Stimulated activated CD4-positive, alpha-beta T cell treated with anti-CD3 and anti-CD28 coated beads, Interleukin-1b, Interleukin-23, amount 100 ng/mL, for 48 hours (primary cell): Measurements from ENCODE around the gene RCOR1.

Experiments
- DNase-seq: peaks from one replicate; pipeline ENCODE4 v3.0.0-alpha.2; 2020

RCOR1 gene

DNA sequence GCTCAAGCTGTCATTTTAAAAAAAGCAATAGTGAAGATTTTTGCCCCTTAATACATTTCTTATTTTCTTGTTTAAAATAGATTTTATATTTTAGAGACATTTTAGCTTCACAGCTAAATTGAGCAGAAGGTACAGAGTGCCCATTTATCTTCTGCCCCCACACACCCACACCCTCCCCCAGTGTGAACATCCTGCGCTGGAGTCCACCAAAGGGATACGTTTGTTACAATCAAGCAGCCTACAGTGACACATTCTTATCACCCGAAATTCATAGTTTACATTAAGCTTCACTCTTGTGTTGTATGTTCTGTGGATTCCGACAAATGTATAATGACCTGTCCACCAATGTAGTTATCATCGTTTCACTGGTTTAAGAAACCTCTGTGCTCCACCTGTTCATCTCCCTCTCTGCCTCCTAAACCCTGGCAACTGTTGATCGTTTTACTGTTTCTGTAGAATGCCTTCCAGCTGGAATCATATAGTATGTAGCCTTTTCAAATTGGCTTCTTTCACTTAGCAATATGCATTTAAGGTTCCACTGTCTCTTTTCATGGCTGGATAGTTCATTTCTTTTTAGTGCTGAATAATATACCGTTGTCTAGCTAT is 93.8 kb downstream of the RCOR1 start:
- DNase-seq, result no peak

DNA sequence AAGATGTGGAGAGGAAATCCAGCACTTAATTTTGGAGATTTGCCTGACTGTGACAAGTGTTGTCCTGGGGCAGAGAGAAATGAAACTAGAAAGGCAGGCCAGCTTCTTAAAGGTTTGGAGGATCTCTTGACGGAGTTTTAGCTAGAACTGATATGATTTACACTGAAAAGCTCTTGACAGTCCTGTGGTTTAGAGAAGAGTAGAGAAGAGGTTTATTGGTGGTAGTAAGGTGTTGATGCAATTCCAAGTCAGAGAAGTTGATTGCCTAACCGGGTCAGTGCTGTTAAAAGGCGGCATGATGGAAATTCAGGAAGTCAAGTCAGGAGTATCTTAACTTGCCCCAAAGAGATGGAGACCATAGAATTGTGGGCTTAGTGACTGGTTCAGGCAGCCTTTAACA is 95.8 kb downstream of the RCOR1 start:
- no peak for DNase-seq

DNA sequence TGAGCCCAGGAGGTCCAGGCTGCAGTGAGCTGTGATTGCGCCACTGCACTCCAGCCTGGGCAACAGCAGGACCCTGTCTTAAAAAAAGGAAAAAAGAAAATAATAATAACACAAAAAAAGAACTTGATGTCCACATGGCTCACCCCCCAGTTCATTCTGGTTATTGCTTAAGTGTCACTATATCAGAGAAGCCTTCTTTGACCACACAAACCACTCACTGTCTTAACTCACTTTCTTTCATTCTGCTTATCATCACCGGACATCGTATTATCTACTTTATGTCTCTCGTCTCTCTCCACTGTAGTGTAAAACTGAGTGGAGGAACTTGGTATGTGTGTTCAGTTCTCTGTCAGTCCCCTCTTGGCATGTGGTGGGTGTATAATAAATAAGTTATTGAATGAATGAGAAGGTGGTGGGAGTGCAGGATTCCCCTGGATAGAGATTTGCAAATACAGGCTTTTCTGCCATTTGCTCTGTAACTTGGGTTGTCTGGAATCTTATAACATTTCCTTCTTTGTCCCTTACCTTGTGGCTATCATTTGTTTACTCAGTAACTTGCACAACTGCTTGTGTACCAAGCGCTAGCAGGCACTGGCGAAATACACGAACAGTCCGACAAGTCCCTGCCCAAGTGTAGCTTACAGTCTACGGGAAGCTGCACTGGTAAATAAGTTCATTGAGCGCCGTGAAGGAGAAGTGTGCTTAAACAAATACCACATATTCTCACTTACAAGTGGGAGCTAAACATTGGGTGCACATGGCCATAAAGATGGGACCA is 98.2 kb downstream of the RCOR1 start:
- no peak for DNase-seq

DNA sequence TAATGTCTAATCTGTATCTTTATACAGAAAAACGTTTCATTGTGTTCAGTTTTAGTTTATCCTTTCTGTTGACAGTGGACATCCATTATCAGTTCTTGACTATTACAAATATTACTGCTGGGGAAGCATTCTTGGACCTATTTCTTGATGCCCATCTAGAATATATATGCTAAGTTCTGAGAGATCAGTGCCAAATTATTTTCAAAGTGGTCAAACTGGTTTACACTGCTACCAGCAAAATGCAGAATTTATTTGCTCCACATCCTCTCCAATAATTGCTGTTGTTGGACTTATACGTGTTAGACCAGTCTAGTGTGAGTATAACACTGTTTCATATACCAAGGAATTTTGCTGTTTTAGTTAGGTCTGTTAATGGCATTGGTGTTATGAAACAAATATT is 99.3 kb downstream of the RCOR1 start:
- DNase-seq, result no peak

DNA sequence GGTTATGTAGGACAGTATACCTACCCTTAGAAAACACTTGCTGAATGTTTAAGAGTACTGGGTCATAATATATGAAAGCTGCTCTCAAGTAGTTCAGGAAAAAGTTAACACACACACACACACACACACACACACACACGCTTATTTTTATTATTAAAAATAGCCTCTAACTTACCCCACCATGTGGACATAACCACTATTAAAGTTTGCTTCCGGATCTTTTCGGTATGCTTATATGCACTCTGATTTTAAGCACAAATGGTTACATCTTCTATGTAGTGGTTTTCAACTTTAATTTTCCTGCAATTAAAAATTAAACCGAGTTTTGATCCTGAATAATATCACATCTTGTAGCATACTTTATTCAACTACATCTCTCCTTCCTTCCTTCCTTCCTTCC is 99.9 kb downstream of the RCOR1 start:
- DNase-seq, result no peak

DNA sequence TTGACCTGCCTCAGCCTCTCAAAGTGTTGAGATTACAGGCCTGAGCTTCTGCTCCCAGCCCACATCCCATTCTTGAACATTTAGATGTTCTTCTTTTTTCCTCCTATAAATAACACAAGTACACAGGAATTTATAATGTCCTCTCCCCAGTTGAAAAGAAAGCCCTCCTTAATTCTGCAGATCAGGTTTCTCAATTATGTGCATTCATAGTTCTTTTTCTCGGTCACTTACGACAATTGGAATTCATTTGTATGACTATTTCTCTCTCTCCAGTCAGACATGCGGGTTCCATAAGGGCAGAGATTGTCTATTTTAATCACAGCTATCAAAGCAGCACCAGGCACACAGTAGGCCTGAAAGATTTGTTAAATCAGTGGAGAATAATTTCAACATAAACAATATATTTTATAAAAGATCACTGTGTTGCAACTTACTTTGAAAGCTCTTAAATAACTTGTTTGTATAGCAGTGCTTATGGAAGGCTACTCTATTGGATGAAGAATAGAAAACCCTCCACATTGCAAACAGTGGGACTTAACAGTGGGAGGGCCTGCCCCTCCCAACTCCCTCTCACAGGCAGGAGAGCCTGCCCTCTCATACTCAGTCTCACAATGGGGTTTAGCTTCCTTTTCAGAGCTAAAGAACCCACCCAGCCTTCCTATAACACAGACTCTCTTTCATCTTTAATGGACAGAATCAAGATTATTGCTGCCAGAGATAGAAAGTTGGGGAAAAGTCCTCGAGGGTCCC is 100.7 kb downstream of the RCOR1 start:
- no peak for DNase-seq

DNA sequence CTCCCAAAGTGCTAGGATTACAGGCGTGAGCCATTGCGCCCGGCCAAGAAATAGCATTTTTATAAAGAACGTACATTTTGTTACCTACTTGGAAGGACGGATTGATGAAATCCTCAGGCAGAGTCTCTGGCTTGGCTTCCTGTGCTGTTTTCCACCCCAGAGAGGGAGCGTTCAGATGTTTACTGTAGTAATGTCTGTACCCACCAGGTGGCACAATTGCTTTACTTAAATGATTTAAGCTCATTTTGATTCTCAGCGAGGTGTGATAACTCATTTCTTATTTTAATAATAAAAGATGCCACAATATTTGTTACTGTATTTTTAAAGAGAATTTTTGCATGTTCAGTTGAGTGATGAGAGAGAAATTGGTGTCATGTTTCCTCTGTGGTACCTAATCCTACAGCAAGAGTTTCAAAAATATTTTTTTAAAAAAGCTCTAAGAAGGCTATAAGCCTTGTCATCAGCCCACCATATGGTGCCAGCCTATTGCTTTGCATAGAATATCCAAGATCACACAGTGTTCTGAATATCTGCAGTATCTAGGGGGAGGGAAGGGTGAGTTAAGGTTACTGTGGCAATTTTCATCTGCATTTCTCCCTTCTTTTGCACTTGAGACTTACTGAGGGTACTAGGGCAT is 102.2 kb downstream of the RCOR1 start:
- DNase-seq, result peak; percentile 48

DNA sequence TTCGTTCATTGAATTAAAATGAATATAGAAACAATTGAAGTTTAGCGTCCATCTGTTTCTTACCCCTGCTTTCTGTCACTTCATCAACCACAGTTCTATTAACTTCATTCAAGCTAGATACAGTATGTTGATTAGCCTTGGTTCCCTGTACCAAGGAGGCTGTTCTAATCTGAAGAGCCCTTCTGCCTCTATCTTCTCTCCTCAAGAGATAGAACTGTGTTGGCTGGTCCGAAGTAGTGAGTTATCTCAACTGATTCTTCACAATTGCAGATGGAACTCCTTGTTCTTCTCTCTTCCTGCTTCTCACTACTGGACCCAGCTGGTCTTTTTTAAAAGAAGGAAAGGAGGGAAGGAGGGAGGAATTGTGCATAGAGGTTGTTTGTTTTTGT is 102.7 kb downstream of the RCOR1 start:
- no peak for DNase-seq

DNA sequence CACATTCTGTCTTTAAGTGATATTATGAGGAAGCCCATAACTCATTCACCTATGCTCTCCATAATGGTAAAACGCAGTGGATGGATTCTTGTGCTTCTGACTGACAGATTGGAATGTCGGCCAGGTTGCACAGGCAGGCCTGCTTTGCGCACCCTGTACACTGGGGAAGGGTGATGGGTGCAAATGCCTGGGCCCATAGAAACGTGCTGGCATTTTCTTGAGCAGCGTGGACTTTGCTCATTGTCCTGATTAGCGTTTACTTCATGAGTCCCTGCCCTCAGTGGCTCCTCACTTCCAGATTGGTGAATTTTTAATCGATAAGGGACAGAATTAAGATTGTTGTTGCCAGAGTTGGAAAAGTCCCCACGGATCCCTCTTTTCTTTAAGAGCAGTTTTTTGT is 103.9 kb downstream of the RCOR1 start:
- no peak for DNase-seq

DNA sequence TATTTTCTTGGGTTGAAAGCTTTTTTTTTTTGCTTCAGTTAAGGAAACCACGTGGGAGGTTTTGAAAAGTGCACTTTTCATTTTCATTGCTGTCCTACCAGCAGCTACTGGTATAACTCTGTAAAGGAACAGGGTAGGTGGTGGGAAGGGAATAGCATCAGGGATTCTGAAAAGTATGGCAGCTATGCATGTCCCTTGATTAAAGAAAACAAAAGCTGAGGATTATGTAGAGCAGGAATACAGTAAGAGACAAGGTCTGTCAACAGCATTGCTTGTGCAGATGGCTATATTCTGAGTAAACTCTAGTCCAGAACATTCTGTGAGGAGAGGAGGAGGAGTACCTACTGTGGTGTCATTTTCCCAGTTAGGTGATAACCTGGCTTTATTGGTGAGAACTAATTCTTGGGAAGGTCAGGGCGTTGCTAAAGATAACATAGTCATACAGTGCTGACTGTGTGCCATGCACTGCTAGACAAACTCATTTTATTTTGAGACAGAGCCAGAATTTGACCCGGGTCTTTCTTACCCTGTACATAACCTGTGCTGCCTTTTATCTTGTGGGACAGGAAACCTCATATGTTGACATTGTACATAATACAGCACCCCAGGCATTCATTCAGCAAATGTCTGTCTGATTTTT is 104.5 kb downstream of the RCOR1 start:
- DNase-seq, result no peak

DNA sequence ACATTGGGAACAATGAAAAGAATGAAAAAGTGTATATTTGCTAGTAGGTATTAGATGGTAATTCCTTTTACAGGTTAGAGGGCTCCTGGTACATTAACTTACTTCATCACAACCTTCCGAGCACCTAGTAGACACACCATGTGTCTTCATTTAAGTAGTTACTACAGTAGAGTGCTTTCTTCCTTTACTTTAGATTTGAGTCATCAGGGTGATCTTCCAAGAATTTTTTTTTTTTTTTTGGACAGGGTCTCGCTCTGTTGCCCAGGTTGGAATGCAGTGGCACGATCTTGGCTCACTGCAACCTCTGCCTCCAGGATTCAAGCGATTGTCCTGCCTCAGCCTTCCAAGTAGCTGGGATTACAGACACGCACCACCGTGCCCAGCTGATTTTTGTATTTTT is 105.1 kb downstream of the RCOR1 start:
- DNase-seq, result no peak

DNA sequence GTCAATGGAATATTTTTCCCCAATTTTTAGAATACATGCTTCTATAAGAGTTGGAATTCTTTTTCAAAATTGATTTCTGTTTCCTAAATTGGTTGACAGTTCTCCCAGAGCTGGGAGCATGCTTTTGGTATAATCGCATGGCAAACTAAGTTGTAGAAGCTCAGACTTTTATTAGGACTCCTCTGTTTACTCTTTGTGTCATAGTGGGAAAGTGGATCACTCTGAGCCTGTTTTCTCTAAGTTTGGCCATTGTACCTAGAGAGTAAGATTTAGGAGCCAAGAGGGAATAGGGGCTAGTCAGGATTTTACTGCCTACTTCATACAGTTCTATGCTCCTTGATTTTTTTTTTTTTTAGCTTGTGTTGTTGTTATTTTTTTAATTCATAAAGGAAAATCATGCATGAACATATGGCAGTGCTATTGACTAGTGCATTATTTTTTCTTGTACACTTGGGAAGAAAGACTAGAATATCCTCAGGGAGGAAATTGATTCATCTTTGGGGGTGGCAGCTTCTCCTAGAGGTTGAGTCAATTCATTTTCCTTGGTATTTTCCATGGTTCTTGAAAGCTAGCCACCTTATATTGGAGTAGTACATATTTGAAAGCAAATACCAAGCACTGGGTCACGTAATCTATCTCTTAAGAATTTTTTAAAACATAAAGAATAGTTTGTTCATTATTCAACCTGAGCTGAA is 107.1 kb downstream of the RCOR1 start:
- no peak for DNase-seq

DNA sequence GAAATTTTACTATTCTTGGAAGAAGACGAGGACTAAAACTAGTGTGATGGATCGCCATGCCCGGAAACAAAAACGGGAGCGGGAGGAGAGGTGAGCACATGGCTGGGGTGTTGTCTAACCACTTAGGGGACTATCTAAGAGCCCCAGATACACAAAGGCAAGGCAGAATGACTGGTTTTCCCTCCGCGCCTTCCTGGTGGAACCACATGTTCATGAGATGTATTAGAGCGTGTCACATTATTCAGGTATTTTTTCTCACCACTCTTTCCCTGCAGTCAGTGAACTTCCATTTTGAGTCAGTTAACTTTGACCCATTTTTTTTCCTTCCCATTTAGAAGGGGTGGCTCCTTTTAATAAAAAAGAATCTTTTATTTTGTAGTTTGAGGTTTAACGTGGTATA is 116.0 kb downstream of the RCOR1 start:
- DNase-seq, result no peak

DNA sequence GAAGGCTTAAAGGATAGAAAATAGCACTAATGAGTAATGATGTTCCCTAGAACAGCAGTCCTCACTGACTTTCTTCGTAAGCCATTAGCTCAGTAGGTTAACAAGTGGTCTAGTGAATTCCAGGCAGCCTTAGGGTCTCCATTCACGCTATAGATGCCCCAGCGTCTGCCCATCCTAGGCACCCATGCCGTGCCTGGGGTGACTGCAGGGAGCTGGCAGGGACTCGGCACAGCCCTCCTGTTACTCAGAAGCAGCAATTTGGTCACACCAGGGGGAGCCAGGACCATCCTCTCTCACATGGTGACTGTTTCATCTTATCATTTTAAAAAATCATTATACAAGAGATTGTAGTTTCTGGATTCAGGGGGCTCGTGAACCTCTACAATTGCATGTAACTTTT is 118.8 kb downstream of the RCOR1 start:
- DNase-seq, result no peak

DNA sequence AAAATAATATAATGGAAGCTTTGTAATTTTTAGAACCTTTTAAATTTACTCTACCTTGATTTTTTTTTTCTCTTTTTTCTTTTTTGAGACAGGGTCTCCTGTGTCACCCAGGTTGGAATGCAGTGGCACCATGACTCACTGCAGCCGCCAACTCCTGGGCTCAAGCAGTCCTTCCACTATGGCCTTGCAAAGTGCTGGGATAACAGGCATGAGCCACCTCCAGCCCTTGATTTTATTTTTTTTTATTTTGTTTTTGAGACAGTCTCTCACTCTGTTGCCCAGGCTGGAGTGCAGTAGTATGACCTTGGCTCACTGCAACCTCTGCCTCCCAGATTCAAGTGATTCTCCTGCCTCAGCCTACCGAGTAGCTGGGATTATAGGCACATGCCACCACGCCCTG is 119.5 kb downstream of the RCOR1 start:
- no peak for DNase-seq

DNA sequence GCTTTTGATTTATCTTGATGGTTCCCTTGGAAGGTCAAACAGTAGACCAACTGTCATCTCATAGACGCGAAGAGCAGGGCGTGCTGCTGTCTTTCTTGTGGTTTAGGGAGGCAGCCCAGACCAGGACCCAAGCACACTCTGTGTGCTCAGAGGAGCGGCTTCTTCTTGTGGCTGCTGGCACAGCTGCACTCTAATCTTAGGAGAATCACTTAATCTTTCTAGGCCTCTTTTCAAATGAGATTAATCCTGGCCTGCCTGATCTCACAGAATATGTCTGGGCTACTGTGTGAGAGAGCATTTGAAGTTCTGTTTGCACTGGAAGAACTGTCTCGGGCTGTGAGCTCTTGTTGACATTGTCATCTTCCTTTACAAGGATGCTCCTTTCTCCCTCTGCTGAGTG is 124.8 kb downstream of the RCOR1 start:
- DNase-seq, result no peak

DNA sequence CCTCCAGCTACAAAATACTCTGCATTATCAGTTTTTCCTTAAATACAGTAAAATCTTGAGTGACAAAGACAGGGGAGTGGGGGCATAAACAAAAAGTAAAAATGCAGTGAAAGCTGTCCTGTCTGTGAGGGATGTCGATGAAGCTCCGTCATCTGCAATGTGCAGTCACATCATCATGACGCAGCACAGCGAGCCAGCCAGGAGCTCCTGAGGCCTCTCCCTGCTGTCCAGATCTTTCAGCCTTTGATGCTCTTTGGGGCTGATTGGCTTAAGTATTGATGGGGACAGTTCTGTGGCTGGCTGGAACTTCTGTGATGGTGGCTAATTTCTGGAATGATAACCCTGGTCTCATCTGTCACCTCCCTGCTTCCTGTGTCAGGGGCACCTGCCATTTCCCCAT is 130.2 kb downstream of the RCOR1 start:
- no peak for DNase-seq

DNA sequence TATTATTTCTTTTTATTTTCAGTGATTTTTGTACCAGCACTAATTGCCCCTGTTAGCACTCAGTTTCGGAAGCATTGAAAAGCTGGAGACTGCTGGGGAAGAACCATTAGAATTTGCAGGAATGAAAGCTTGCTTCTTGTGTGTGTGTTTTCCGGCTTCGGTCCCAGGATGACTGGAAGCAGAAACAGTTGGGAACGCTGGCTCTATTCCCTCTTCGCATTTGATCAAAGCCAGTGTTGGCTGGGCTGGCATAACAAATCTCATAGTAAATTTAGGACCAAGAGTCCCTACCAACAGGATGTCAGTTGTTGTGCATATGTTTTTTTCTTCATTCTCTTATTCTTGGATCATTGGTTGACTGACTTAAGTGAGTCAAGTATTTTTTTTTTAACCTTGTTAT is 131.2 kb downstream of the RCOR1 start:
- DNase-seq, result no peak

DNA sequence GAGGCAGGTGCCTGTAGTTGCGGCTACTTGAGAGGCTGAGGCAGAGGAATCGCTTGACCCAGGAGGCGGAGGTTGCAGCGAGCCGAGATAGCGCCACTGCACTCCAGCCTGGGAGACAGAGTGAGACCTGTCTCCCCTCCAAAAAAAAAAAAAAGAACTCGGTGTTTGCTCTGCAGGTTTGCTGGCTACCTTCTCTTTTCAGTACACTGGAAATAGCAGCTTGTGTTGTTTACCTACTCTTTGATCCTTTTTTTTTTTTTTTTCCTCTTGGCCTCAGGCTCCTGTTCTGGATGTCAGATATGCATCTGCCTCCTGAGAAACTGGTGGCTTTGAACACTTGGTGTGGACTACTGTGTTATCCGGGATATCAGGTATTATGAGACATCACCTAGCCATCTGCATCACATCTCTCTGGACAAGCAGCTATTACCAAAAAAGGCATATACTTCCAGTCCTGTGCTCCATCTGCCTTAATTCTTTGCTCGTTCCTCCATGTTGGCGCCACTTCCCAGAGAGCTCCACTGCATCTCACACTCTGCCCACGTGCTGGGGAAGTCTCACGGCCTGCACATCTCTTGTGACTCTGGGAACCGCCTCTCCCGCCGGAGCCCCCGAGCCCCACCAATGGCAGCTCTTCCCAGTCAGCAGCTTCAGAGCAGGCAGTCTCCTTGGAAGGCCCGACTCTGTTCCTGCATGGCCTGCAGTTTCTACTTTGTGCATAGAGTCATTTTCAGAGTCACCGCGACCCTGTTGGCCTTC is 133.9 kb downstream of the RCOR1 start:
- DNase-seq, result no peak

DNA sequence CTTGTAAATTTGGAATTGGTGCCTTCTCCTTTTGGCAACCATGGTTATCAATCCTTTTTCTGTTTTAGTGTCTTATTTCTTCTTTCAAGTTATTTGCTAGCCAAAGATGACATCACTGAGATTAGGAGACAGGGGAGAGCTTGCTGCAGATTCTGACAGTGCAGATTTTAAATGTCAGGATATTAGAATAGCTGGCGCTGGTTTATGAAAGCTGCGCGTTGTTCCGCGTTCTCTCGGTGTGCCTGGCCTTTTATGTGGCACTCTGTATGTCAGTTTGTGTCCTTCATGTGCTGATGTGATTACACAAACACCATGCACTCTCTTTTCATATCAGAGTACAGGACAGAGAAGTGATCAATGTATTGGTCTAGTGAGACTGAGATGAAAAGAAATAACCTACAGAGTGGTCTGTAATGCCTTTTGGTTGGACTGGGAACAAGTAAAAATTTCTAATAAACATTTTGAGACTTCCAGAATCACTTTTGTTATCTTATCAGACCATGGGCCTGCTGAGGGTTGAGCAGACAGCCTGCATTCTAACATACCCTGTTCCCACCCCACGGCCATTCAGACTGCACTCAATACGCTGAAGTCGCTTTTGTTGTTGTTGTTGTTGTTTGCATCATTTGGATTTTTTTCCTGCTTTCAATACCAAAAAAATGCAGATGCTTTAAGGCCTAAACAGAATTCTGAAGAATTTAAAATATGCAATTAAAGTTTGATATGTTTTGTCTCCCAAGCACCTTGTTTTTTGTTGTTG is 135.1 kb downstream of the RCOR1 start:
- DNase-seq, result no peak

DNA sequence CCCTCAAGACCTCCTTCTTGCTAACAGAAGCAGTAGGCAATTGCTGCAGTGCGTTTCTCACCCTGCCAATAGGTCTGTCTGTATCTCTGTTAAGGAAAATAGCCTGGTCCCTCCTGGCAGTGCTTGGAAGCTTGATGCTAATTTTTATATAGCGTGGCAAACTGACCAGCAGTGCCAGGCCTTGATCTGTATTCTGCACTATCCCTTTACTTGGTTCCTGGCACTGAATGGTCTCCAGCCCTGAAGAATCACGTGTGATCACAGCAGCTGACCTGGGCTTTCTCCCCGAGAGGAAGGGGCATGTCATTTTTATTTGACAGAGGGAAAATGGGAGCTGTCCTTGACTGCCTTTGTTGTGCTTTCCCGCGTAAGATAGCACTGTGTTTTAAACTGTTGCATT is 136.1 kb downstream of the RCOR1 start:
- DNase-seq, result no peak
